Measurements from ENCODE around the gene NAV3.
A peak's percentile ranks its signal among the peaks of the same experiment; 100 is the strongest.

The NAV3 gene

DNA sequence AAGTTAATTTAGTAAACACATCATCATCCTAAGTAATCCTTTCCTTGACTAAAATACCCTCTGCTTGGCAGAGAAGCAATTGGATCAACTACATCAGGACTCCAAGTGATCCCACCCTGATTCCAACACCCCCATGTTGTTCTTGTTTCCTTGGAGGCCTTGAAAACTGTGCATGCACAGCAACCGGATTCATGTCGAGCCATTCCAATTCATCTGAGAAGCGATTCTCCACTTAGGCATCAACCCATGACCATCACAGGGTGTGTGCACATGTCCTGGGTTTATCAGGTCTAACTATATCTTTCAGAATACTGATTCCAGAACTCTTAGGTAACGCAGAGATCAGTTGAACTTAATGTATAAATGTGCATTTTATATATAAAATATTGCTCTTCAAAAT lies 163.0 kb downstream of the NAV3 start:
- no peak for DNase-seq (ENCODE audit: low spot score)

DNA sequence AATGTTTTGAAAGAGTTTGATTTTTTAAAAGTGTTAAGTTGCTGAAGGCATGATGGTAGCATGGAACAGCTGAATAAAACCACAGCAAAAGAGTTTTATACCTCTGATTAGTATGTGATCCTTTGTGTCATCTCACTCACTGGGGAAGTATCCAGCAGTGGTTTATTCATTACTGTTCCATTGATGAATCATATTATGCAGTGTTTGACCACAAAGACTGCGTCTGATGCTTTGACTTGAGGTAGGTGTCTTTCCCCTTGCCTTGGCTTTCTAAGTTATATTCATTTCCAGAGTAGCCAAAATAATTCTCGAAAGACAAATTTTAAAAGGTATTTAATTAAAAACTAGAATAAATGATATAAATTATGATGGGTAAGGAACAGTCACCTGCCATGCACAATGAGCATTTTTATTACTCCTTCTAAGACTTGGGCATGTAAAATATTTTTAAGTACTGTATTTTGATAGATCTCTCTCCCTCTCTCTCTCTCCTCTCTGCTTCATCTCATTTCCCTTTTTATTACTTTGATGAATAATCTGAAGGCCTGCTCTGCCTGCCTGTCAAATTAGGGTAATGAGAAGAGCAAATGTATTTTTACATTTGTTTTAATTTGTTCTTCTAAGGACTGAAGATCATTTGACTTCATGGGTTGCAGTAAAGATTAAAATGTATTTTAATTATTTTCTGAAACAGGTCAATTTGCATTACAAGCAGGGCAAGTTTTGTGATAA lies 164.9 kb downstream of the NAV3 start:
- DNase-seq (ENCODE audit: low spot score): no peak

DNA sequence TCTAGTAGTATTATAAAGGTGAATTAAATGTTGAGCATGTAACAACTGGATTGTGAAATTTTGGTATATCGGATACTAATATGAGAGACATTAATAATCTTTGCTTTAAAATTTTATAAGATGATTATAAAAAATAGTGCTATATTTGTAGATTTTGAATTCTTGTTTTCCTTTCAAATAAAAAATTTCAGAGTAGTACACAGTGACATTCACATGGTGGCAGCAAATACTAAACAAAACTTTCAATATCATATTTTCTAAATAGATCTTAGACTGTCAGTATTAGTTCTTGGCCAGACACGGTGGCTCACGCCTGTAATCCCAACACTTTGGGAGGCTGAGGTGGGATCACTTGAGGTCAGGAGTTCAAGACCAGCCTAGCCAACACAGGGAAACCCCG lies 166.0 kb downstream of the NAV3 start:
- DNase-seq (ENCODE audit: low spot score): no peak

DNA sequence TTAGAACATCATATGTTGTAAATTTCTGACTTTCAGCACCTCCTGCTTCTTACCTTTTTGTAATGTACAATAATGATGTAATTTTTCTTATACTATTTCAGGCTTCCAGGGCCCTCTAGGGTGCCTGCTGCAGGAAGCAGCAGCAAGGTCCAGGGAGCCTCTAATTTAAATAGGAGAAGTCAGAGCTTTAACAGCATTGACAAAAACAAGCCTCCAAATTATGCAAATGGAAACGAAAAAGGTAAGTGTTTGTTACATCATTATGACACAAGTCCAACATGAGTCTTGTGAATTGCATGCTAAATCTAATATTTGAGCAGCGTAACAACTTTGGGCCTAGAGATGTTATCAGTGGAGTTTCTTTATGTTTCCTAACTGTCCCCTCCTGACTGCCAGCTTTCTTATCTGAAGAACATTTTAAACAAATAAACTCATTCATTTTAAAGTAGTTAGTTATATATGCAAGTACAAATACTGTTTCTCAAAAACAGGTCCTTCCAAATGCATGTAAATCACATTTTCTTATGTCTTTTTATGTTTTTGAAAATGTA lies 167.6 kb downstream of the NAV3 start:
- peak; percentile 38 for DNase-seq (ENCODE audit: low spot score)

DNA sequence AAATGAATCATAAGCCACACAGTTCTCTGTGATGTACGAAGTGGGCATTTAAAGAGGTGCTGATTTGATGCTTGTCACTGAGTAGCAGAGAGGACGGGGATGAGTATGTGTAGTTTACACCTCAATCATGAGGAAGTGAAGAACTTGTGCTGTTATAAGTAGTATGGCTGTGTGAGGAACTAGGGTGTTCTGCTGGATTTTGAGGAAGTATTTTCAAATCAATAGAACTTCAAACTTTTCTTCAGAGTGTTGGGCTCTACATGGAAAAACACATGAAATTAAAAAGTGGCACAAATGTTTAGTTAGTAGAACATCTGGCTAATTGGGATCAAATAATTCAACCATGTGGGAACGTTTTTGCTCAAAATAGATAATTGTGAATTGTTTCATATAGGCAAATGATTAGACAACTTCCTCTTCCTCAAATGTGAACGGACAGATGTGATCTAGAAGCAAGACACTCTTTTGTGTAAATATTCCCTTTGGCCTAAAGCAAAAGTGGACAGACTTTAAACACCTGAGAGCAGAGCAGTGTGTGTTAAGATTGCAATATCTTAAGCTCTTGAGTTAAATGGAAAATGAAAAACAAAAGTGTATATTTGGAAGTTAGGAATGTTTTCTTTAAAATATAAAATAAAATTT lies 168.5 kb downstream of the NAV3 start:
- DNase-seq (ENCODE audit: low spot score): peak; percentile 78

DNA sequence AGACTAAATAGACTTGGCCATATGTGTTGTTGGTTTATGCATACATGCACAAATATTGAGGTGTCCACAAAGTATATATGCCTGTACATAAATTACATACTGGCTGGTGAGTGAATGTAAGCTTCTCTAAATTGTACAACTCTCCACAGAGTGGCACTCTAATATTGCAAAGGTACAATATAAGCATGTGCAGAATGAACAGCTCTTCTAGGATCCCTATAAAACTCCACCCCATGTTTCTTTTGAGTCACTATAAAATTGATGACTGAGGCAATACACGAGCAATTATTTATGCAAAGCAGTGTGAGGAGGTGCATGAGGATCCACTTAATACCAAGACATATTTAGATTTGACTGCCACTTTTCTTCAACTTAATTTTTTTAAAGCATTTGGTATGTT lies 172.2 kb downstream of the NAV3 start:
- peak; percentile 14 for DNase-seq (ENCODE audit: low spot score)

DNA sequence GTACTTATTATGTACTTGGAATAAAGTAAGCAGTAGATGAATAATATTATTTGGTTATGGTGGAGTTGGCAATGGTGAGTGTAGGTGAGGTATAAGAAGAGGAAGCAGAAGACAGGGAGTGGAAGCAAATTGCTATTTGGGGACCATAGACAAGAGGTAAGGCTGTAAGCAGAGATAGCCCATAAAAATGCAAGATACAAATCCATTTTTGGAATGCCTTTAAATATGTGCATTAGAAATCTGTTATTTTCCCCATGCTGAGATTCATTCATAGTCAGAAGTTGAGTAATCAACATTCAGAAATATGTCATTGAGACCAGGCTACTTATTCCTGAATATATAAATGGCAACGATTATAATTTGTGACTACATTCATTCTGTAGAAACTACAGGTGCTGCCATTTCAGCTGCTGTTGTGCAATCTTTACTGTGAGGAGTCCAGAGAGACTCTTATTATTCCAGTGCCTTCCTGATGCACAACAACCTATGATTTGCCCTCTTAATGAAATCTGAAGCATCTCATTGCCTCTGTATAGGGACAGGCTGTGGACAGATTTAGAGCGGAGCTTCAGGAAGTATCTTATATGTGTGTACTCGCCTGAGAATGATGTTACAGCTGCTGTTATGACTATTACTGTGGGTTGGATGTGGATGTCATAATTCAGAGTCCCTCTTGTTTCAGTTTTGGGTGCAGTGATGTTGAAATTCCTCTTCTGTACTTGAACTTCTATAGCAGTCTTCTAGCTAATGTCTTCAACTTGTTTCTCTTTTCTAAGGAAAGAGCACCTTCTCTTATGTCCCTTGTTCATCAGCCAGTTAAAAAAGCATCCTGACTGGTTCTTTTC lies 173.8 kb downstream of the NAV3 start:
- no peak for DNase-seq (ENCODE audit: low spot score)

DNA sequence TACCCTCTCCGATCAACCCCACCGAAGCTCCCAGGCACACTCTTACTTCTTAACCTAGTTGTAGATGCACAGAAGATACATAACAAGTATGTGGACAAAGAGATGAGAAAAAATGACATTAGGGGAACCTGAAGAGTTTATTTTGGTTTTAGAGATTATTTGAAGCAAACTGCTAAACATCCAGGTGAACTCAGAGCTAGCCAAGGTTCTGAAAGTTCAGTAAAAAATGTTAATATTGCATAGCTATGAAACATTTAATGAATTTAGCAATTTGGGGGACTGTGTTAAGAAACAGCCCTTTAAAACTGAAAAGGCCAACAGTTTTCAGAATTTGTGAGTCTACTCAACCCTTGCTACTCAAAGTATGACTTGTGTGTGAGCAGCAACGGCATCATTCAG lies 174.4 kb downstream of the NAV3 start:
- no peak for DNase-seq (ENCODE audit: low spot score)

DNA sequence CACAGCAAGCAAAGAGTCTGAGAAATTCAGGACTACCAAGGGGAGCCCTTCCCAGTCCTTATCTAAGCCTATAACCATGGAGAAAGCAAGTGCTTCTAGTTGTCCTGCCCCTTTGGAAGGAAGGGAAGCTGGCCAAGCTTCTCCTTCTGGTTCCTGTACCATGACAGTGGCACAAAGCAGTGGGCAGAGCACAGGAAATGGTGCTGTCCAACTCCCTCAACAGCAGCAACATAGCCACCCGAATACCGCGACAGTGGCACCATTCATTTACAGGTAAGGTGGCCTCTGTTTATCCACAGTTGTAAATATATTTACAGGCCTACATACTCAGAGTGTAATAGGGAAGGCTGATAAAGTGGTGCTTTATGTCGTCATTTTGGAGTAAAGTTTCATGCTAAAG lies 176.5 kb downstream of the NAV3 start:
- no peak for DNase-seq (ENCODE audit: low spot score)

DNA sequence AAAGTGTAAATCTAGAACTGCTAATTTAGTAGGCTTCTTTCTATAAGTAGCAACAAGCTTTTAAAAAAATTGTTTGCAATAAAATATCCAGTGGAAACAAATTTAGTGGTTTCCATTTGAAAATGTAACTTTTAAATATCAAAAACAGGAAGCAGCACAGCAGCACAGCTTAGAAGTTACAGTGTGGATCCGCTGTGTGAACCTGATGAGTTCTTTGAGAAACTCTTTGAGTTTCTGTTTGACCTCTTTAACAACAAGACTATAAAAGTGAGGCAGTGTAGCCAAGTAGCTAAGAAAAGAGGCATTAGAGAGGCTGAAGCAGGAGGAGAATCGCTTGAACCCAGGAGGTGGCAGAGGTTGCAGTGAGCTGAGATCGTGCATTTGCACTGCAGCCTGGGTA lies 178.3 kb downstream of the NAV3 start:
- peak; percentile 55 for DNase-seq (ENCODE audit: low spot score)

DNA sequence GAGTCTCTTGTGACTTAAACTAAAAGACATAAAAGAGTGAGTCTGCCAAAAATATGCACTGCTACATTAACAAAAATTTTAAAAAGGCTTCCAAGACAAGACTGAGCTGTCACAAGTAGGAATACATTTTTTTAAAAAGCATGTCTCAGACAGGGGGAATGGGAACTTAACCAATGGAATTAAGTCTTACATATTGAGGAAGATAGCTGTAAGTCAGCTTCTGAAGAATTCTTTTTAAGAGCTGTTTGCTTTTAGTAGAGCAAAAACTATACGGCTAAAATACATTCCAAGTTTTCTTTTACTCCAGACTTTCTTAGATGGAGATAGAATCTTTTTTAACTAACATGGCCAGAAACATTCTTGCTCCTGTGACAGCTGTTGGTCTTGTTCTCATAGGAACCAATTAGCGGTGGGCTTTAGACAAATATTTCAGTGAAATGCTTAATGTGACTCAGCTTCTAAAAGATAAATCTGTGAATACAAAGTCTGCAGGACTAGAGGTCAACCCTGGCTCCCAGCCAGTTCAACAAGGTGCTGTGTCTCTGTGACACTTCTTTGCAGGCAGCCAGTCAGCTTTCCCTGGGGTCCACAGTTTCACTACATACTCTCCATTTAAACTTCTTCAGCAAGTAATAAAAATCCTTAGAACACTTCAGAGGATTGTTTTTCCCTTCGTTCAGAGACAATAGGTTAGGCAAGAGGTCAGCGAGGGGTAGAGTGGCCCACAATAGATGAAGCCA lies 187.6 kb downstream of the NAV3 start:
- no peak for DNase-seq (ENCODE audit: low spot score)

DNA sequence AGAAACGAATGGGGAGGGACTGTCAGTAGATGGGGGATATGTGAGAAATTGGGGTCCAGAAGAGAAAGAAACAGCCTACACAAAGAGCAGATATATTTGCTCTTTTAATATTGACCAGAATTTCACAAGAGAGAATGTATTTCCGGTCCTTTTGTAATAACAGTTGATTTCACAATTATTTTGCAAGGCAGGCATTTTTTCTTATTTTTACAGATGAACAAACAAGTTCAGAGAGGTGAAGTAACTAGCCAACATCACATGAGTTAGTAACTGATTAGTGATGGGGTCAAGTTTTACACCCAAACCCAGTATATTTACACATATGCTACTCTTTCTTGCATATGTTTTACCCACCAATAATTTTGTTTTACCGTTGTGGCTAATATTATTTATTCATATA lies 188.2 kb downstream of the NAV3 start:
- no peak for DNase-seq (ENCODE audit: low spot score)

DNA sequence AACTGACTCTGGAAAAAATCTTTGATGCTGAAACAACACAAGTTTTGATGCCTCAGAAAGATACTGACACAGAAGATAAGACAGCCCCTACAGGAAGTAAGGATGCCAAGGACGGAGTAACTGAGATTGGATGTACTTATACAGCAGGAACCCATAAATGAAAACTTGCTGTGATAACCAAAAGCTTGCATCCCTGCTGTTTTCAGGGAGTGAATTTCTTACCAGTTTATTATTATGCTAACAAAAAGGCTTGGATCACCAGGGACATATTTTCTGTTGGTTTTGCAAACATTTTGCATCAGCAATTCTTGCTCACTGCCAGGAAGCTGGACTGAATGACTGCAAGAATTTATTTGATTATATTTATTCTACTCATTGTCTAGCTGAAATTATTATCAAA lies 197.7 kb downstream of the NAV3 start:
- no peak for DNase-seq (ENCODE audit: low spot score)

DNA sequence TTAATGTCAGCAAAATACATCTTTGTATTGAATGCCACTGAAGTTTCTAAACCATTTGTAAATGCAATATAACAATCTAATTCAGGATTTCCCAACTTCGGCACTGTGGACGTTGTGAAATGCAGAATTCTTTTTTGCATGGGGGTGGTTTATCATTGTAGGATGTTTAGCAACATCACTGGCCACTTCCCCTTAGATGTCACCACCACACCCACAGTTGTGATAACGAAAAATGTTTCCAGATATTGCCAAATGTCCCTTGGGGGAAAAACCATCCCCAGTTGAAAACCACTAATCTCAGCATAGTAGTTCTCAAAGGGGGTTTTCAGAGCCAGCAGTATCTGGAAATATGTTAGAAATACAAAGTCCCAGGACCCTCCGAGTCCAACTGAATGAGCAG lies 203.3 kb downstream of the NAV3 start:
- DNase-seq (ENCODE audit: low spot score): no peak

DNA sequence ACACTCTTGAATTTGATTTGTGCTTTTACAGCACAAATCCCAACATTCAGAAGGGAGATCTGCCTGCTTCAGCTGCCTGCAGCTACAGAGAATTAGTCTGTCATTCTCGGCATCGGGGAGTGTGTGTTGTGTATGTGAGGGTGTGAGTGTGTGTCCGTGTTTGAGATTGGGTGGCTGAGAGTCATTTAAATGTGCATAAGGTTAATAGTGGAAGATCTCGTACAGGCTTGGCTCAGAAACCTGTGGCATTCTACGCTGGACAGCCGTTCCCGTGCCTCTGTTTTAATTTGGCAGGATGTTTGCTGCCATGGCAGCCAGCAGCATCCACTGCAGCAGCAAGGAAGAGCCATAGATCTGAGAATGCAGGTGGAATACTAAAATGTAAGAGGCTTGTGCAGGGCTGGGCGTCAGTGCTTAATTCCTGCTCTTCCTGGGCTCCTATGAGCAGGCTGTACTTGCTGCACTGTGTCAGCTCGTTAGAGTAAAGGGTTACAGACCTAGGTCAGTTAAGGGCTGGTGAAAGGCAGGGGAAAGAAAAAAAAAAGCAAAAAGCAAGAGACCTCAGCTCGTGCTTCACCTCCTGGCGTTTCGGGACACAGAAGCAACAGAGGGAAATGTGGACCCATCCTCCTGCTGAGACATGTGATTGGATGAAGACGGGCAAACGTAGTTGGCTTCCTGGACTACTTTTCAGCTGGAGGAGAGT lies 205.4 kb downstream of the NAV3 start:
- no peak for DNase-seq (ENCODE audit: low spot score)

DNA sequence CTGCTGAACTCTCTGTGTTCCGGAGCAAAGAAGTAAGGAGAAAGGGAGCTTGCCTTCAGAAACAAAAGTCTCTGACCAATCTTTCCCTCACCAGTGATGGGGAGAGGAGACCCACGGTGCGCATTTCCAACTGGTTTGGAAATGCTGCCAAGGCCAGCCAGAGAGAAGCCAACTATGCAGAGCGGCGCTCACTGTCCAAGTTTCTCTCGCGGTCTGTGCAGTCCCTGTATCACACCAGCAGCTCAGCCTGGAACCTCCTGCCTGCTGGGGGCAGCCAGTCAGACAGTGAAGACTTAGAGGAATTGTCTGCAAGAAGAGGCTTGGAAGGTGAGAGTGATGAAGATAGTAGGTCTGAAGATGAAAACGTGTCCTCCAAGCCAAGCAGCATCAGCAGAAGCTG lies 206.2 kb downstream of the NAV3 start:
- no peak for DNase-seq (ENCODE audit: low spot score)

DNA sequence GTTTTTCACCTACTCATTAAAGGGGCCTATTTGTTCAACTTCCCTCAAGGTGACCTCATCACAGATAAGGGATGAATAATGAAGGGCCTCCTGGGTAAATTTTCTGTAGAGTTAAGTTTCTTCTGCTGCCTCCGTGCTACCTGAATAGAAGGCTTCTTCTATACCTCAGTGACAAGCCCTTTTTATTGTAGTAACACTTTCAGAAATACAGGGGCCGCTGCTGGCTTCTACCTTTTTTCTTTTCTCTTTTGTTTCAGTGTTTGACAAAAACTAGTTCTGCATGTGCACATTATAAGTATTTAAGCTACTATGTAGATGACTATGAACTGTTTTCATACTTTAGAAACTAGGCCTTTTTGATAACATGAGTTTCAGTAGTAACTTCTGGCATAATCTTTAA lies 207.0 kb downstream of the NAV3 start:
- DNase-seq (ENCODE audit: low spot score): peak; percentile 19

DNA sequence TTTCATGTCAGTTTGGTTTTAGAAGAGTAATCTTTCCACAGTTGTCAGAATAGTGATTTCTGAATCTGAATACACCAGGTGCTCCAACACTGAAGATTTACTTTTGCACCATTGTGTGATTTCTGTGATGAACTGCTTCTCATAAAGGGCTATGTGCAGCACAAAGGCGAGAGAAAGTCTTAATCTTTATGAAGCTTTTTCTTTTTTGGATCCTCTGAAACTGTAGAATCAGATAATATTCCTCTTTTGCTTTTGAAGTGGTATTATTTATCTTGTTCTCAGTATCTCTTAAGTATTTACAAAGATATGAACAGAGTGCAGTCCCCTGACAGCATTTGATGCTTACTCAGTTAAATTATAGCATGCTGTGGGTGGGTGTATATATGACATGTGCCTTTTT lies 207.8 kb downstream of the NAV3 start:
- no peak for DNase-seq (ENCODE audit: low spot score)

DNA sequence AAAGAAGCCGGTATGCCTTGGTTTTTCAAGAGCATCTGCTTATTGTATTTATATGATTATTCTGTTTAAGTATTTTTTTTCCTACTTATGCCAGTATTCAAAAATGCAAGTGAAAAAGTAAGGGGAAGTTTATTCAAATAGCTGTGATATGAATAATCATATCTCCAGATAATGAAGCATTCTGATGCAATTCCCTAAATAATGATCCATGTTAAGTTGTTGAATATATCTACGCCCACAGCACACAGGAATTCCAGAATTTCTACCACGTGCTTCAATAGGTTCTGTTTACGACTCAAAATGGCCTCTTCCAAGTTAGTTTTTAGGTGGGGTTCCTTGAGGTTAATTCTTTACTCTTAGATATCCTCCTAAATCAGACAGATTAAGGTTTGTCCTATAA lies 208.3 kb downstream of the NAV3 start:
- DNase-seq (ENCODE audit: low spot score): no peak

DNA sequence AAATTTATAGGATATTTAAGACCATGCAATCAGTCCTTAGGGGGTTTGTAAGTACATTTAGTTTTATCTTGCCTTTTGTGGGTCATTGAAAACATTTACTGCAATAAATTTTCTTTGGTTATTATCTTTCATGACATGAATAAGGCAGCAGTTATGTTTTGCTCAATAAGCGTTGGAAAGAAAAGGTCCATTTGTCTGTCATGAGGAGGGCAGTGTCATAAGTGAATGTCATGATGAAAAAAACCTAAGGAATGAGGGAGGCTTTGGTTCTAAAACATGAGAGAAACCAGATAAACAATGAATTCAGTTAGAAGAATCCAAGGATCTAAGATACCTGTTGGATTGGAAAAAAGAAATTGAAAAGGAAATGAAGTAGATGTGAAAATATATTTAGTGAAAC lies 209.4 kb downstream of the NAV3 start:
- no peak for DNase-seq (ENCODE audit: low spot score)

DNA sequence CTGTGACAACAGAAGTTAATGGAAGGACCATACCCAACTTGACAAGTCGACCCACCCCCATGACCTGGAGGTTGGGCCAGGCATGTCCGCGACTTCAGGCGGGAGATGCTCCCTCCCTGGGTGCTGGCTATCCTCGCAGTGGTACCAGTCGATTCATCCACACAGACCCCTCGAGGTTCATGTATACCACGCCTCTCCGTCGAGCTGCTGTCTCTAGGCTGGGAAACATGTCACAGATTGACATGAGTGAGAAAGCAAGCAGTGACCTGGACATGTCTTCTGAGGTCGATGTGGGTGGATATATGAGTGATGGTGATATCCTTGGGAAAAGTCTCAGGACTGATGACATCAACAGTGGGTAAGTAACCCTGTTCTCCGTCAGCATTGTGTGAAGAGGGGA lies 220.1 kb downstream of the NAV3 start:
- no peak for DNase-seq (ENCODE audit: low spot score)

DNA sequence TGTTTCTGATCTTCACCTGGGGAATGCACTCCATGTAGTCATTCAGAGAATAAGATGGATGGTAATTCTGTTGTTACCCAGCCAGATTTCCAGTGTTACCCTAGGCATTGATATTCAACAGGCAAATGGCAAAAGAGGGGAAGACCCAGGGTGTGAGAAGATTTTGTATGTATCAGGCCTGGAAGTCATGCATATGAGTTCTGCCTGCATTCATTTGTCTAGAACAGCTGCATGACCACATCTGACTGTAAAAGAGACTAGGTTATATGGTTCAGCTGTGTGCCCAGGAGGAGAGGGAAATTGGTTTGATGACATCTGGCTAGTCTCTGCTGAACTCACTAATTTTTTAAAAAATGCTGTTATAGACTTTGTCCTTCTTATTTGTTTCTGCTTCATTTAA lies 224.9 kb downstream of the NAV3 start:
- DNase-seq (ENCODE audit: low spot score): no peak
